ENCODE measurements around the gene CFAP47.

DNA sequence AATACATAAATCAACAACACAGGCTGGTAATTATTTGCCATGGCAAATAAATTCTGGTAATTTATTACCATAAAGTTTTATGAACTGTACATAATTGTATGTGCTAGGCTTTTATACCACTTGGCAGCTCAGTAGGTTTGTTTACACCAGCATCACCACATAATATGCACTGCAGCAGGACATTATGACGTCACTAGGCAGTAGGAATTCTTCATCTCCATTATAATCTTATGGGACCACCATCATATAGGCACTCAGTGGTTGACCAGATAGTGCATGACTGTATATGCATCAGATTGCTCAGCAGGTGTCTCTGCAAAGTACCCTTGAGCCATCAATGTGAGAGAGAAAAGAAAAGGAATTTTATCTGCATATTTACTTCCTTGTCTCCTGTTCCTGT is 295.4 kb downstream of the CFAP47 start:
- TF ChIP-seq, protein P1, sequence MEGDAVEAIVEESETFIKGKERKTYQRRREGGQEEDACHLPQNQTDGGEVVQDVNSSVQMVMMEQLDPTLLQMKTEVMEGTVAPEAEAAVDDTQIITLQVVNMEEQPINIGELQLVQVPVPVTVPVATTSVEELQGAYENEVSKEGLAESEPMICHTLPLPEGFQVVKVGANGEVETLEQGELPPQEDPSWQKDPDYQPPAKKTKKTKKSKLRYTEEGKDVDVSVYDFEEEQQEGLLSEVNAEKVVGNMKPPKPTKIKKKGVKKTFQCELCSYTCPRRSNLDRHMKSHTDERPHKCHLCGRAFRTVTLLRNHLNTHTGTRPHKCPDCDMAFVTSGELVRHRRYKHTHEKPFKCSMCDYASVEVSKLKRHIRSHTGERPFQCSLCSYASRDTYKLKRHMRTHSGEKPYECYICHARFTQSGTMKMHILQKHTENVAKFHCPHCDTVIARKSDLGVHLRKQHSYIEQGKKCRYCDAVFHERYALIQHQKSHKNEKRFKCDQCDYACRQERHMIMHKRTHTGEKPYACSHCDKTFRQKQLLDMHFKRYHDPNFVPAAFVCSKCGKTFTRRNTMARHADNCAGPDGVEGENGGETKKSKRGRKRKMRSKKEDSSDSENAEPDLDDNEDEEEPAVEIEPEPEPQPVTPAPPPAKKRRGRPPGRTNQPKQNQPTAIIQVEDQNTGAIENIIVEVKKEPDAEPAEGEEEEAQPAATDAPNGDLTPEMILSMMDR (IDR thresholded peaks at IDR 0.05): no peak
- no peak for TF ChIP-seq POLR2A (IDR thresholded peaks at IDR 0.05)
